Measurements from ENCODE around the gene TTYH3. TPM values are rescaled to one million over a fixed set of nuclear protein-coding genes. Genes with fewer than 3 reads are reported as not detected.

Gene TTYH3
- polyA plus RNA-seq, 4 donors, result 6.9 to 149 (median 20.6) TPM

GRCh38 chr7:2610898-2611297 is 20.9 kb upstream of the TTYH3 start:
- Histone ChIP-seq H3K36me3 (ENCODE audit: control insufficient read depth in 3 of 3, insufficient read depth in 2 of 3, low read depth in 1 of 3, low read length in 3 of 3) (peaks cover 0 to 83% (median 3%) of the 10 kb centered on the region in 3 donors), H3K9me3 (ENCODE audit: control insufficient read depth in 2 of 2, insufficient read depth in 1 of 2, low read depth in 1 of 2, low read length in 1 of 2) (no peaks in the 10 kb centered on the region), H3K4me1 (ENCODE audit: control insufficient read depth in 3 of 3, insufficient read depth in 2 of 3, low read depth in 1 of 3, low read length in 2 of 3) (peaks cover 0 to 42% (median 0%) of the 10 kb centered on the region in 3 donors), H3K4me3 (ENCODE audit: low read depth in 1 of 3, low read length in 3 of 3) (no peak overlapping the region), H3K27ac (ENCODE audit: low read depth in 1 of 3, low read length in 2 of 3) (peak overlapping the region in 1 of 3 donors; percentile 45), H3K27me3 (ENCODE audit: control insufficient read depth in 3 of 3, insufficient read depth in 3 of 3, low read length in 3 of 3) (no peaks in the 10 kb centered on the region)
- FAIRE-seq (no peak), DNase-seq (peak in 1 of 2 donors; percentile 54)
- WGBS, 3 donors, result 49 to 61% (median 61%) methylated on average over 12 to 14 of the region's 14 CpGs

GRCh38 chr7:2611401-2611800 is 20.4 kb upstream of the TTYH3 start:
- H3K36me3 ChIP-seq (ENCODE audit: control insufficient read depth in 3 of 3, insufficient read depth in 2 of 3, low read depth in 1 of 3, low read length in 3 of 3), result peaks cover 0 to 83% (median 3%) of the 10 kb centered on the region in 3 donors
- no peaks in the 10 kb centered on the region for H3K27me3 ChIP-seq (ENCODE audit: control insufficient read depth in 3 of 3, insufficient read depth in 3 of 3, low read length in 3 of 3)
- no peaks in the 10 kb centered on the region for H3K9me3 ChIP-seq (ENCODE audit: control insufficient read depth in 2 of 2, insufficient read depth in 1 of 2, low read depth in 1 of 2, low read length in 1 of 2)
- 86 to 90% (median 87%) methylated on average over 10 to 11 of the region's 11 CpGs for WGBS, 3 donors
- H3K4me1 ChIP-seq (ENCODE audit: control insufficient read depth in 3 of 3, insufficient read depth in 2 of 3, low read depth in 1 of 3, low read length in 2 of 3), result peaks cover 0 to 47% (median 0%) of the 10 kb centered on the region in 3 donors
- no peak overlapping the region for H3K4me3 ChIP-seq (ENCODE audit: low read depth in 1 of 3, low read length in 3 of 3)
- DNase-seq (no peak), FAIRE-seq (no peak)
- no peak overlapping the region for H3K27ac ChIP-seq (ENCODE audit: low read depth in 1 of 3, low read length in 2 of 3)

GRCh38 chr7:2611922-2612321 is 19.9 kb upstream of the TTYH3 start:
- 88 to 92% (median 91%) methylated on average over 10 of the region's 10 CpGs for WGBS, 3 donors
- no peak overlapping the region for H3K4me3 ChIP-seq (ENCODE audit: low read depth in 1 of 3, low read length in 3 of 3)
- no peak for FAIRE-seq
- H3K27me3 ChIP-seq (ENCODE audit: control insufficient read depth in 3 of 3, insufficient read depth in 3 of 3, low read length in 3 of 3), result no peaks in the 10 kb centered on the region
- peaks cover 0 to 52% (median under 1%) of the 10 kb centered on the region in 3 donors for H3K4me1 ChIP-seq (ENCODE audit: control insufficient read depth in 3 of 3, insufficient read depth in 2 of 3, low read depth in 1 of 3, low read length in 2 of 3)
- H3K27ac ChIP-seq (ENCODE audit: low read depth in 1 of 3, low read length in 2 of 3), result peak overlapping the region in 1 of 3 donors; percentile 66
- DNase-seq, result no peak
- no peaks in the 10 kb centered on the region for H3K9me3 ChIP-seq (ENCODE audit: control insufficient read depth in 2 of 2, insufficient read depth in 1 of 2, low read depth in 1 of 2, low read length in 1 of 2)
- peaks cover 0 to 83% (median 3%) of the 10 kb centered on the region in 3 donors for H3K36me3 ChIP-seq (ENCODE audit: control insufficient read depth in 3 of 3, insufficient read depth in 2 of 3, low read depth in 1 of 3, low read length in 3 of 3)

GRCh38 chr7:2612445-2613097 is 19.2 kb upstream of the TTYH3 start:
- peaks cover 0 to 77% (median 3%) of the 10 kb centered on the region in 3 donors for H3K36me3 ChIP-seq (ENCODE audit: control insufficient read depth in 3 of 3, insufficient read depth in 2 of 3, low read depth in 1 of 3, low read length in 3 of 3)
- DNase-seq (peak; percentile 31 to 76), FAIRE-seq (no peak)
- H3K4me1 ChIP-seq (ENCODE audit: control insufficient read depth in 3 of 3, insufficient read depth in 2 of 3, low read depth in 1 of 3, low read length in 2 of 3), result peaks cover 0 to 59% (median 2%) of the 10 kb centered on the region in 3 donors
- no peaks in the 10 kb centered on the region for H3K27me3 ChIP-seq (ENCODE audit: control insufficient read depth in 3 of 3, insufficient read depth in 3 of 3, low read length in 3 of 3)
- WGBS, 3 donors, result 71 to 92% (median 77%) methylated on average over 11 to 15 of the region's 15 CpGs
- peak overlapping the region in 1 of 3 donors; percentile 66 for H3K27ac ChIP-seq (ENCODE audit: low read depth in 1 of 3, low read length in 2 of 3)
- H3K9me3 ChIP-seq (ENCODE audit: control insufficient read depth in 2 of 2, insufficient read depth in 1 of 2, low read depth in 1 of 2, low read length in 1 of 2), result no peaks in the 10 kb centered on the region
- H3K4me3 ChIP-seq (ENCODE audit: low read depth in 1 of 3, low read length in 3 of 3), result no peak overlapping the region

GRCh38 chr7:2613098-2613930 is 18.5 kb upstream of the TTYH3 start:
- no peaks in the 10 kb centered on the region for H3K27me3 ChIP-seq (ENCODE audit: control insufficient read depth in 3 of 3, insufficient read depth in 3 of 3, low read length in 3 of 3)
- no peaks in the 10 kb centered on the region for H3K9me3 ChIP-seq (ENCODE audit: control insufficient read depth in 2 of 2, insufficient read depth in 1 of 2, low read depth in 1 of 2, low read length in 1 of 2)
- H3K36me3 ChIP-seq (ENCODE audit: control insufficient read depth in 3 of 3, insufficient read depth in 2 of 3, low read depth in 1 of 3, low read length in 3 of 3), result peaks cover 0 to 72% (median 3%) of the 10 kb centered on the region in 3 donors
- H3K4me3 ChIP-seq (ENCODE audit: low read depth in 1 of 3, low read length in 3 of 3), result no peak overlapping the region
- peaks cover 0 to 66% (median 2%) of the 10 kb centered on the region in 3 donors for H3K4me1 ChIP-seq (ENCODE audit: control insufficient read depth in 3 of 3, insufficient read depth in 2 of 3, low read depth in 1 of 3, low read length in 2 of 3)
- DNase-seq (peak in 1 of 2 donors; percentile 63), FAIRE-seq (no peak)
- 84 to 89% (median 87%) methylated on average over 19 of the region's 19 CpGs for WGBS, 3 donors
- peak overlapping the region in 1 of 3 donors; percentile 66 for H3K27ac ChIP-seq (ENCODE audit: low read depth in 1 of 3, low read length in 2 of 3)

- 64 to 84% (median 76%) methylated on average over 22 of the region's 22 CpGs for WGBS, 3 donors
- DNase-seq (no peak), FAIRE-seq (no peak)
- H3K27ac ChIP-seq (ENCODE audit: low read depth in 1 of 3, low read length in 2 of 3), result peak overlapping the region in 1 of 3 donors; percentile 66
- peaks cover 0 to 72% (median 2%) of the 10 kb centered on the region in 3 donors for H3K4me1 ChIP-seq (ENCODE audit: control insufficient read depth in 3 of 3, insufficient read depth in 2 of 3, low read depth in 1 of 3, low read length in 2 of 3)
- H3K9me3 ChIP-seq (ENCODE audit: control insufficient read depth in 2 of 2, insufficient read depth in 1 of 2, low read depth in 1 of 2, low read length in 1 of 2), result no peaks in the 10 kb centered on the region
- peaks cover 0 to 78% (median 3%) of the 10 kb centered on the region in 3 donors for H3K36me3 ChIP-seq (ENCODE audit: control insufficient read depth in 3 of 3, insufficient read depth in 2 of 3, low read depth in 1 of 3, low read length in 3 of 3)
- no peak overlapping the region for H3K4me3 ChIP-seq (ENCODE audit: low read depth in 1 of 3, low read length in 3 of 3)
- H3K27me3 ChIP-seq (ENCODE audit: control insufficient read depth in 3 of 3, insufficient read depth in 3 of 3, low read length in 3 of 3), result no peaks in the 10 kb centered on the region
Measured at GRCh38 chr7:2613931-2614600, 17.7 kb upstream of the TTYH3 start.

GRCh38 chr7:2614631-2615330 is 17.0 kb upstream of the TTYH3 start:
- no peak overlapping the region for H3K4me3 ChIP-seq (ENCODE audit: low read depth in 1 of 3, low read length in 3 of 3)
- peaks cover 0 to 78% (median 2%) of the 10 kb centered on the region in 3 donors for H3K4me1 ChIP-seq (ENCODE audit: control insufficient read depth in 3 of 3, insufficient read depth in 2 of 3, low read depth in 1 of 3, low read length in 2 of 3)
- no peaks in the 10 kb centered on the region for H3K27me3 ChIP-seq (ENCODE audit: control insufficient read depth in 3 of 3, insufficient read depth in 3 of 3, low read length in 3 of 3)
- no peaks in the 10 kb centered on the region for H3K9me3 ChIP-seq (ENCODE audit: control insufficient read depth in 2 of 2, insufficient read depth in 1 of 2, low read depth in 1 of 2, low read length in 1 of 2)
- peaks cover 0 to 78% (median 3%) of the 10 kb centered on the region in 3 donors for H3K36me3 ChIP-seq (ENCODE audit: control insufficient read depth in 3 of 3, insufficient read depth in 2 of 3, low read depth in 1 of 3, low read length in 3 of 3)
- no peak for DNase-seq
- 73 to 75% (median 73%) methylated on average over 22 of the region's 22 CpGs for WGBS, 3 donors
- no peak for FAIRE-seq
- no peak overlapping the region for H3K27ac ChIP-seq (ENCODE audit: low read depth in 1 of 3, low read length in 2 of 3)

Data from small intestine (tissue), 7 donors.